T47D (cell line): ENCODE results near the gene PARVB.

Experiments
- DNase-seq, 2 experiments: peaks; one replicate each; pipeline versions ENCODE4 v3.0.0 to v3.0.0-alpha.2; 2011 to 2012; ENCODE audit warnings: low read depth in 1 of 2, low spot score in 1 of 2
- JUND ChIP-seq: IDR thresholded peaks from 2 replicates; pipeline ENCODE4 v1.6.1; 2012; ENCODE audit warnings: low read depth
- in situ Hi-C: cut with HindIII; loops from 2 replicates; pipeline ENCODE4 v1.10.0; 2016; ENCODE audit warnings: low sequenced_read_pairs, low pct_unique_long_range_greater_than_20kb

Gene PARVB

DNA sequence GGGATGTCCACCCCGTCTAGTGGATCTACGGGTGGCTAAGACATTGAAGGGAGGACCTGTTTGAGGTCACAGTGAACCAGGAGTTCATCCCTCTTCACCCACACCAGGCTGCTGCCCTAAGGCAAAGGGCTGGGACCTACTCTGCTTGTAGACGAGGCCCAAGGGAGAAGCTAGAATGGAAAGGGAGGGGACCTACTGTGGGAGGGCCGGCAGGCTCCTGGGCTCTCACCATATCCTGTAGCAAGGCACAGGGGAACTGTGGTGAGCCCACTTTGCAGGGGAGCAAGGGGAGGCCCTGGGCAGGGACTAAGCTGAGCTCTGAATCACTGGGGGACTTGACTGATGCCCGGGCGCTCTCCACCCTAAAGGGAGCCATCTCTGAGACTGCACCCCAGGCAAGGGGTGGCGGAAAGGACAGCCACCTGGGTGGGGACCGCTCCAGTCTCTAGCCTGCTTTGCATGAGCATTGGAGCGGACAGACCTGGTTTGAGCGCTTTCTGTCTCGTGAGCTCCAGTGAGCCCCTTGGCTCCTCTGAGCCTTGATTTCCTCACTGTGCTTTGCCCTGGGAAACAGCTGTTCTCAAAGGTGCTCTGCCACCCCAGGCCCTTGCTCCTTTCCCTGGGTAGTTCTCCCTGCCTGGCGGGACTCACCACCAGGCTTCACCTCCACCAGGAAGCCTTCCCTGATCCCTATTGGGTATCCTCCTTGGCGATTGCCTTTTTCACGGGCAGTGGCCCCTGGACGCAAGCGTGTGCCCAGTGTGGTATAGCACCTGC lies 180.8 kb downstream of the PARVB start:
- in situ Hi-C loops, result no loop called here
- no peak for DNase-seq
- TF ChIP-seq JUND, result no peak

DNA sequence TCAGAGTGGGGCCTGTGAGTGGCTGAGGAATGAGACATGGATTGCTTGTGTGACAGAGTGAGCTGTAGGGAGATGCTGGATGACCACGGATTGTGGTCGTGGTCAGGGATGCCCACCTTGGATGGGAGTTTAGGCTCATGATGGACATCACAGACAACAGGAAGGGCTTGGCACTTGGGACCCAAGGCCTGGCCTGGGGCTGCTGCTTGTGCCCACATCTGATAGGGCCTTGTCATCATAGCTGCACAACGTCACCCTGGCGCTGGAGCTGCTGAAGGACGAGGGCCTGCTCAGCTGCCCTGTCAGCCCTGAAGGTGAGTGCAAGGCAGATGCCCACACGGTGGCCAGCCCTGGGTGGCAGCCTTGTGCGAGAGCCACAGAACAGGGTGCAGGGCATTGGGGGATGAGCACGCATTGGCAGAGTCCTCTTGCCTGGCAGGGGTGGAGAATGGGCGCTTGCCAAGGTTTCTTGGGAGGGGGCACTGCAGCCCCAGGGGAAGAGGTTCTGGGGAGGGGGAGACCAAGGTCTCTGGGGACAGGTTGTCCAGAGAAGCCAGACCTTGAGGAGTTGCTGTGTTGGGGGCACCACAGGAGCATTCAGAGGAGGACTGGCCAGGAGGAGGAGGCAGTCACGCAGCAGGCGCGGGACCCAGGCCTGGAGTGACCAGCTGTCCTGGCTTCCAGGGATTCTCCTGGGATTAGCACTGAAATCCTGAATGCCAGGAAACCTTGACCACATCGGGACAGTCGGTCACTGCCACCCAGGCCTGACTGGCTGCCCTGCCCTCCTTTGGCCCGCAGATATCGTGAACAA lies 181.6 kb downstream of the PARVB start:
- in situ Hi-C loops, result no loop called here
- TF ChIP-seq JUND, result no peak
- DNase-seq, result no peak

- no peak for DNase-seq
- in situ Hi-C loops, result no loop called here
- TF ChIP-seq JUND, result no peak
Observed at GRCh38 chr22:44206330-44206645, 182.2 kb downstream of the PARVB start.

DNA sequence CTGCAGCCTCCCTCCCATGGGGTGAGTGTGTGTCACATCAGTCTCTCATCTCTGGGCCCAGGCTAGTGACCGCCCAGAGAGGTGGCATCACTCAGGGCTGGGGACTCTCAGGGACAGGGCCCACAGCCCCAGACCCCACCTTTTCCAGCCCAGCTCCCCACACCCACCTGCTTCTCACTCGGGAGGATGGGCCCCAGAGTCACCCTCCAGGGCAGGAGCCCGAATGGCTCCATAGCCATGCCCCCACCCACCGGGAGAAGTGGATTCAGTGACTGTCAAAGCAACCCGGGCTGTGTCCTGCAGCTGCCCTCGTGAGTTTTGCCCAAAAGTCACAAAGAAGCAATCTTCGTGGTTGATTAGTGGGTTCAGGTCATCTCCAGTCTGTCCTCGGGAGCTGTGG lies 182.6 kb downstream of the PARVB start:
- no peak for TF ChIP-seq JUND
- DNase-seq, result no peak
- in situ Hi-C loops, result no loop called here

DNA sequence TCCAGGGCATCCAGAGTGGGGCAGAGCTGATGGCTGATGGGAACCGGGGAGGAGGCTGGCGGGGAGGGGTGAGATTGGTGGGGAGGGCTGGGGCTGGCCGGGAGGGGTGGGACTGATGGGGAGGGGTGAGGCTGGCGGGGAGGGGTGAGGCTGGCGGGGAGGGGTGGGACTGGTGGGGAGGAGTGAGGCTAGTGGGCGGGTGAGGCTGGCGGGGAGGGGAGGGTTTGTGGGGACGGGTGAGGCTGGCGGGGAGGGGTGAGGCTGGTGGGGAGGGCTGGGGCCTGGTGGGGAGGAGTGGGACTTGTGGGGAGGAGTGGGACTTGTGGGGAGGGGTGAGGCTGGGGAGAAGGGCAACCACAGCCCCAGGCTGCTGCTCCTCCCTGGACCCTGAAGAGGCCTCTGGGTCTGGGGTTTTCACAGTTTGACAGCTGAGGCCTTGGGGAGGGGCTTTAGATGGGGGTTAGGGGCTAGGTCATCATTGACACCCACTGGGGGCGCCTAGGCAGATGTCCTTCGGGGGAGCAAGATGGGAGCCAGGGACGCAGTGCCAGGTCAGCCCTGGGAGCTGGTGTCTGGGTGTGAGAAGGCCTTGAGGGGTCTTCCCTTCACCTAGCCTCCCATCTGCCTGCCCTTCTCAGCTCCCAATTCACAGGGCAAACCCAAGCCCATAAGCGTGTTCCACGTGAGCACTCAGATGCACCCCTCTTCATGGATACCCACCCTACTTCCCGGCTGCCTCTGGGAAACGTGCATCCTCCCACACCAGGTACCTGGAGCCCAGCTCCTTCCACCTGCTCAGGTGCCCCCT lies 183.3 kb downstream of the PARVB start:
- in situ Hi-C loops, result no loop called here
- no peak for TF ChIP-seq JUND
- DNase-seq, result no peak

- in situ Hi-C loops, result no loop called here
- DNase-seq, result no peak
- TF ChIP-seq JUND, result no peak
Observed at GRCh38 chr22:44207981-44208317, 183.8 kb downstream of the PARVB start.

GRCh38 chr22:44209343-44209742 lies 185.2 kb downstream of the PARVB start:
- in situ Hi-C loops, result no loop called here
- no peak for DNase-seq
- TF ChIP-seq JUND, result no peak

DNA sequence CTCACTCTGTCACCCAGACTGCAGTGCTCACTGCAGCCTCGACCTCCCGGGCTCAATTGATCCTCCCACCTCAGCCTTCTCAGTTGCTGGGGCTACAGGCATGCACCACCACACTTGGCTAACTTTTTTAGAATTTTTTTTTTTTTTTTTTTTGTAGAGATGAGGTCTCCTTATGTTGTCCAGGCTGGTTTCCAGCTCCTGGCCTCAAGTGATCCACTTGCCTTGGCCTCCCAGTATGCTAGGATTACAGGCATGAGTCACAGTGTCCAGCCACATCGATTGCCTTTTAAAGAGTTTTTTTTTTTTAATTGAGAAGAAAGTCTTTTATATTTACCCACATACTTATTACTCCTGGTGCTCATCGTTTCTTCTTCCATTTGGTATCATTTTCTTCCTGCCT lies 186.6 kb downstream of the PARVB start:
- in situ Hi-C loops, result no loop called here
- TF ChIP-seq JUND, result no peak
- DNase-seq, result no peak

- TF ChIP-seq JUND, result no peak
Observed at GRCh38 chr22:44211256-44211945, 187.3 kb downstream of the PARVB start.

DNA sequence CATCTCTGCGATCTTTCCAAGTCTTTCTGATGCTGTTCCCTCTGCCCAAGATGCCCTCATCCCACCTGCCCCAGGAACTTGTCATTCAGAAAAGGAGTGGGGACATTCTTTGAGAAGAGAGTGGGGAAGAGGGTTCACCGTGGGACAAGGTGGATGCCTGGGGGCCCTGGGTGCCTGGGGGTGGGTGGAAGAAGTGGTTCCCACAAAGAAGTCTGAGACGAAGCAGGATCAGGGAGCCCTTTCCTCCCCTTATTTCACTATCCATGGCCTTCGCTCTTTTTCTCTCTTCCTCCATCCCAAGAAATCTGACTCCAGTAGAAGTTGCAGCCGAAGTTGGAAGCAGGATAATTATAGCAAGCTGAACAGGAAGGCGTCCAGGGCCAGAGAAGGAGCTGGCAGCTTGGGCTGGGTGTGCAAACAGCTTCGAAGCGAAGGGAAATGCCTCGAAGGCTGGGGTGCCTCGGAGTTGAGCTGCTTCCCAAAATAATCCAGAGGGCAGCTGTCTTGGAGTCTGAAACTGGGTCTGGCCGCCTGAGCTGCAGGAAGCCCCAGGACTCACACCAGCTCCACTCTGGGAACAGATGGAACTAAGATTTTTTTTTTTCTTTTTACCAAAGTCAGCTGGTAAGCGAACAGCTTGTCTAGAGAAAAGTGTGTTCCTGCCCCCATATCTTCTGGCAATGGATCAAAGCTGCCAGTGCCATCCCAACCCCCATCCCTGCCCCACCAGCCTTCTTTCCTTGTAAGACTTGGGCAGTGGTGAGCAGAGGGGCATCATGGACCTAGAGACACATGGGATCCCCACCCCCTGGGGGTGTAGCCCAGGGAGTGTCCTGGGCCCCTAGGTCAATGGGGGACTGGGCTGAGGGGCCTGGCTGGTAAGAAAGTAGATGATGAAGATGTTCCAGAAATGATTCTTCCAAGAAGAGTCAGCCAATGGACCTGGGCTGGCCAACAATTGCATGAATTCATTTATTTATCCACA lies 188.1 kb downstream of the PARVB start:
- in situ Hi-C loops, result no loop called here
- no peak for DNase-seq
- no peak for TF ChIP-seq JUND

More at GRCh38 chr22:44211256-44211945, 187.3 kb downstream of the PARVB start:
- no peak for DNase-seq
- in situ Hi-C loops, result no loop called here

DNA sequence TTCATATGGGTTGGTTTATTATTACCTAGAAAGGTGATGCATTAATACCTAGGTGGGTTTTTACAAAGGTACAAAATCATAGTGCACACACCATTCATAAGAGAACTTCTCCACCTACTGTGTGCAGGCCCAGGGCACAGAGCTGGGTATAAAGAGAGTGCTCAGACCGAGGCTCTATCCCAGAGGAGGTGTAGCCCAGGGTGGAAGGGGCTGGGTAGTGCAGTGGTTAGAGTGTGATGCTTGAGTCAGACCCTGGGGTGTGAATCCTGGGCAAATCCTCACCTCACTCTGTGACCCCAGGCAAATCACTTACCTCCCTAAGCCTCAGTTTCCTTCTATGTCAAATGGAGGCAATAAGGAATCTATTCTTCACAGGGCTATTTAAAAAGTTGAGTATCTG lies 188.8 kb downstream of the PARVB start:
- no peak for TF ChIP-seq JUND
- no peak for DNase-seq
- in situ Hi-C loops, result no loop called here
